OCI-LY3 (cell line): ENCODE measurements around the gene DENND1A.

ENCODE experiments used
- H2AFZ ChIP-seq: fragments of 200-600, 300-600 bp; shearing (Covaris generic); 2 replicates; pipeline ENCODE4 v1.6.0; 2014; ENCODE audit warnings: antibody characterized with exemption, low read depth, low read length
- H3K27ac ChIP-seq: fragments of 200-600, 300-600 bp; sonication (generic); 2 replicates; pipeline ENCODE4 v1.5.1; 2014; ENCODE audit warnings: mild to moderate bottlenecking, low read length, moderate library complexity, mixed read lengths
- H3K27me3 ChIP-seq: fragments of 200-600, 300-600 bp; sonication (generic); 2 replicates; pipeline ENCODE4 v1.6.1; 2014; ENCODE audit warnings: low read depth, low read length, mixed read lengths
- H3K36me3 ChIP-seq: fragments of 200-600, 300-600 bp; sonication (generic); replicated peaks from 2 replicates; pipeline ENCODE3; 2014; ENCODE audit warnings: low read depth, low read length, mixed read lengths
- H3K4me1 ChIP-seq: fragments of 300-600, 200-600 bp; sonication (generic); 2 replicates; pipeline ENCODE4 v1.6.1; 2014; ENCODE audit warnings: low read length, mixed read lengths
- H3K4me2 ChIP-seq: fragments of 200-600, 300-600 bp; sonication (generic); 2 replicates; pipeline ENCODE4 v1.6.1; 2014; ENCODE audit warnings: low read length, mixed read lengths
- H3K4me3 ChIP-seq: fragments of 300-600, 200-600 bp; sonication (generic); 2 replicates; pipeline ENCODE4 v1.5.1; 2014; ENCODE audit warnings: antibody characterized with exemption, mild to moderate bottlenecking, low read length, moderate library complexity
- H3K79me2 ChIP-seq: fragments of 300-600, 200-600 bp; shearing (Covaris generic); 2 replicates; pipeline ENCODE4 v1.6.1; 2014; ENCODE audit warnings: mild to moderate bottlenecking, low read length, mixed read lengths
- H3K9ac ChIP-seq: fragments of 300-600, 200-600 bp; shearing (Covaris generic); 2 replicates; pipeline ENCODE4 v1.6.0; 2014; ENCODE audit warnings: mild to moderate bottlenecking, low read length, moderate library complexity
- H3K9me3 ChIP-seq: fragments of 200-600, 300-600 bp; shearing (Covaris generic); 2 replicates; pipeline ENCODE4 v1.6.1; 2014; ENCODE audit warnings: low read length, mixed read lengths; ENCODE audit not compliant: insufficient read depth
- H4K20me1 ChIP-seq: fragments of 200-600, 300-600 bp; sonication (generic); 2 replicates; pipeline ENCODE4 v1.6.1; 2016; ENCODE audit warnings: low read length, mixed read lengths; ENCODE audit not compliant: insufficient read depth
- CTCF ChIP-seq: fragments of 200-600, 300-600 bp; sonication (generic); IDR thresholded peaks from 2 replicates; pipeline ENCODE4 v1.5.1; 2014; ENCODE audit warnings: antibody characterized with exemption, low read length, low read depth
- EZH2phosphoT487 ChIP-seq: fragments of 200-600 bp; shearing (Covaris generic); IDR thresholded peaks from 2 replicates; pipeline ENCODE4 v1.6.1; 2018; ENCODE audit warnings: antibody characterized with exemption, mixed run types, low read depth

Gene DENND1A

GRCh38 chr9:123724211-123724796, 205.6 kb downstream of the DENND1A start:
- 0 out of 2 replicates have a peak, but pooled peaks cover 12% of the 10 kb centered on the region for H3K9me3 ChIP-seq
- H3K4me1 ChIP-seq: no peaks in the 10 kb centered on the region
- peaks cover 32% of the 10 kb centered on the region for H4K20me1 ChIP-seq
- peaks cover 25% of the 10 kb centered on the region for H3K36me3 ChIP-seq
- H3K27me3 ChIP-seq: no peaks in the 10 kb centered on the region
- H3K79me2 ChIP-seq: peaks cover 26% of the 10 kb centered on the region
- H3K27ac ChIP-seq: no peak overlapping the region
- TF ChIP-seq CTCF: peak; percentile 16; the same call in 1 of the 2 replicates
- TF ChIP-seq EZH2phosphoT487: no peak
- no peak overlapping the region for H3K4me2 ChIP-seq
- H3K4me3 ChIP-seq: no peak overlapping the region
- no peak overlapping the region for H3K9ac ChIP-seq
- H2AFZ ChIP-seq: no peak overlapping the region

- H3K4me1 ChIP-seq: no peaks in the 10 kb centered on the region
- H3K36me3 ChIP-seq: peaks cover 25% of the 10 kb centered on the region
- 0 out of 2 replicates have a peak, but pooled peaks cover 12% of the 10 kb centered on the region for H3K9me3 ChIP-seq
- H3K79me2 ChIP-seq: peaks cover 26% of the 10 kb centered on the region
- H3K27me3 ChIP-seq: no peaks in the 10 kb centered on the region
- H3K27ac ChIP-seq: no peak overlapping the region
- no peak overlapping the region for H3K4me2 ChIP-seq
- peaks cover 32% of the 10 kb centered on the region for H4K20me1 ChIP-seq
- no peak overlapping the region for H3K4me3 ChIP-seq
- TF ChIP-seq CTCF (no peak), EZH2phosphoT487 (no peak)
- H2AFZ ChIP-seq: no peak overlapping the region
- no peak overlapping the region for H3K9ac ChIP-seq
These were observed 206.6 kb downstream of the DENND1A start for GRCh38 chr9:123723135-123723875.

GRCh38 chr9:123722378-123722777, 207.5 kb downstream of the DENND1A start:
- Histone ChIP-seq H3K27me3 (no peaks in the 10 kb centered on the region), H3K27ac (no peak overlapping the region), H4K20me1 (peaks cover 38% of the 10 kb centered on the region), H2AFZ (no peak overlapping the region), H3K4me1 (no peaks in the 10 kb centered on the region), H3K4me2 (no peak overlapping the region), H3K79me2 (peaks cover 26% of the 10 kb centered on the region), H3K9me3 (0 out of 2 replicates have a peak, but pooled peaks cover 12% of the 10 kb centered on the region), H3K36me3 (peaks cover 25% of the 10 kb centered on the region), H3K4me3 (no peak overlapping the region), H3K9ac (no peak overlapping the region)
- TF ChIP-seq EZH2phosphoT487 (no peak), CTCF (no peak)

- TF ChIP-seq EZH2phosphoT487 (no peak), CTCF (no peak)
- 0 out of 2 replicates have a peak, but pooled peaks cover 3% of the 10 kb centered on the region for H3K9me3 ChIP-seq
- no peaks in the 10 kb centered on the region for H3K27me3 ChIP-seq
- peaks cover 33% of the 10 kb centered on the region for H4K20me1 ChIP-seq
- H3K27ac ChIP-seq: no peak overlapping the region
- no peak overlapping the region for H3K4me3 ChIP-seq
- peaks cover 8% of the 10 kb centered on the region for H3K36me3 ChIP-seq
- H2AFZ ChIP-seq: no peak overlapping the region
- H3K4me2 ChIP-seq: no peak overlapping the region
- H3K4me1 ChIP-seq: no peaks in the 10 kb centered on the region
- peaks cover 9% of the 10 kb centered on the region for H3K79me2 ChIP-seq
- H3K9ac ChIP-seq: no peak overlapping the region
These were observed 211.7 kb downstream of the DENND1A start for GRCh38 chr9:123718188-123718587.
